Activated naive CD4-positive, alpha-beta T cell treated with anti-CD3 and anti-CD28 coated beads for 36 hours (primary cell): ENCODE measurements around the gene PKN3. TPM values are rescaled to one million over a fixed set of nuclear protein-coding genes. Genes with fewer than 3 reads are reported as not detected.

Experiments used
- CTCF ChIA-PET: fragments of 350-600 bp; sonication (Branson Sonifier 250); formaldehyde crosslinking; loops from one replicate; lab custom pipeline; 2021; ENCODE audit warnings: antibody characterized with exemption; lab: Charles Lee
- DNase-seq: peaks from one replicate; pipeline ENCODE4 v3.0.0-alpha.2; 2020
- H3K27ac Mint-ChIP-seq: one replicate; pipeline ENCODE4 v1.8.0; 2021; ENCODE audit warnings: mild to moderate bottlenecking, mixed read lengths
- H3K27me3 Mint-ChIP-seq: one replicate; pipeline ENCODE4 v1.8.0; 2021; ENCODE audit warnings: low read depth, mixed read lengths
- H3K36me3 Mint-ChIP-seq: one replicate; pipeline ENCODE4 v1.8.0; 2021; ENCODE audit warnings: low read depth, mixed read lengths
- H3K4me1 Mint-ChIP-seq: one replicate; pipeline ENCODE4 v1.8.0; 2021; ENCODE audit warnings: low read depth, mixed read lengths
- H3K4me3 Mint-ChIP-seq: one replicate; pipeline ENCODE4 v1.8.0; 2021; ENCODE audit warnings: mild to moderate bottlenecking, moderate library complexity, mixed read lengths
- H3K9me3 Mint-ChIP-seq: one replicate; pipeline ENCODE4 v1.8.0; 2021; ENCODE audit warnings: mixed read lengths
- intact Hi-C: fragments of 100-400 bp; cut with micrococcal nuclease; formaldehyde crosslinking; loops from one replicate; pipeline ENCODE4 v1.15.1; 2023
- total RNA-seq, 2 experiments: library from RNA; stranded (reverse); gene quantifications; one replicate each; pipeline ENCODE4 v1.2.3, GENCODE V29; 2021

The PKN3 gene
- total RNA-seq, 2 experiments from 2014 or later: 6.3 to 7.3 TPM

- Mint-ChIP-seq H3K4me1 (peaks cover 28% of the 10 kb centered on the region), H3K4me3 (peak overlapping the region; percentile 97), H3K9me3 (no peaks in the 10 kb centered on the region), H3K27me3 (no peaks in the 10 kb centered on the region), H3K36me3 (peaks cover 2% of the 10 kb centered on the region), H3K27ac (peak overlapping the region; percentile 94)
- DNase-seq: no peak
- intact Hi-C loops: loop anchor here (5.0 kb wide), 1 partner anchor 65 kb away; the partner anchor contains the start of gene TBC1D13
- CTCF ChIA-PET: no interaction called here
These were observed 20.4 kb downstream of the PKN3 start for GRCh38 chr9:128722380-128723351.

- CTCF ChIA-PET: interaction anchor here (1.2 to 1.6 kb wide), 2 partner anchors 65 to 154 kb away, joined by 3 read pairs; no protein-coding TSS in a partner anchor
- Mint-ChIP-seq H3K27ac (peak overlapping the region; percentile 94), H3K27me3 (no peaks in the 10 kb centered on the region), H3K9me3 (no peaks in the 10 kb centered on the region), H3K36me3 (peaks cover 2% of the 10 kb centered on the region), H3K4me1 (peaks cover 28% of the 10 kb centered on the region), H3K4me3 (peak overlapping the region; percentile 97)
- peak; percentile 16 for DNase-seq
- intact Hi-C loops: loop anchor here (5.0 kb wide), 1 partner anchor 64 kb away; the partner anchor contains the start of gene TBC1D13
These were observed 21.1 kb downstream of the PKN3 start for GRCh38 chr9:128723352-128723865.

- peak within 1 kb of the TSS; percentile 97 for H3K4me3 Mint-ChIP-seq
- peak within 1 kb of the TSS; percentile 94 for H3K27ac Mint-ChIP-seq
- no peaks in the 10 kb centered on the region for H3K9me3 Mint-ChIP-seq
- peak; percentile 100 for DNase-seq
- peaks cover 2% of the 10 kb centered on the region for H3K36me3 Mint-ChIP-seq
- peaks cover 28% of the 10 kb centered on the region for H3K4me1 Mint-ChIP-seq
- intact Hi-C loops: loop anchor here (1.0 to 5.0 kb wide), 9 partner anchors 22 to 448 kb away; partner anchors contain the start of genes DOLK, DYNC2I2, GOLGA2 and MIGA2
- H3K27me3 Mint-ChIP-seq: no peaks in the 10 kb centered on the region
- CTCF ChIA-PET: interaction anchor here (0.9 to 2.0 kb wide), 5 partner anchors 9 to 153 kb away, joined by 3 to 5 read pairs (median 3); partner anchors contain the start of gene PKN3
These were observed 21.8 kb downstream of the PKN3 start, which contains the start of gene ZDHHC12 for GRCh38 chr9:128723866-128724743. Gene ZDHHC12 (minus strand): TSS chr9:128724127. CDS start chr9:128724093, 34 bp downstream.

- Mint-ChIP-seq H3K9me3 (no peaks in the 10 kb centered on the region), H3K27ac (peak overlapping the region; percentile 86), H3K36me3 (peaks cover 2% of the 10 kb centered on the region), H3K27me3 (no peaks in the 10 kb centered on the region), H3K4me1 (peaks cover 28% of the 10 kb centered on the region), H3K4me3 (peak overlapping the region; percentile 97)
- peak; percentile 69 for DNase-seq
- intact Hi-C loops: loop anchor here (1.0 to 5.0 kb wide), 9 partner anchors 22 to 448 kb away; partner anchors contain the start of genes DOLK, DYNC2I2, GOLGA2 and MIGA2
- CTCF ChIA-PET: interaction anchor here (0.9 to 2.0 kb wide), 4 partner anchors 9 to 152 kb away, joined by 3 to 5 read pairs (median 4); partner anchors contain the start of gene PKN3
These were observed 22.5 kb downstream of the PKN3 start for GRCh38 chr9:128724744-128725211.

GRCh38 chr9:128727640-128728248, 25.4 kb downstream of the PKN3 start:
- H3K9me3 Mint-ChIP-seq: no peaks in the 10 kb centered on the region
- no peak overlapping the region for H3K27ac Mint-ChIP-seq
- DNase-seq: no peak
- no peaks in the 10 kb centered on the region for H3K27me3 Mint-ChIP-seq
- H3K4me3 Mint-ChIP-seq: no peak overlapping the region
- H3K36me3 Mint-ChIP-seq: peaks cover 2% of the 10 kb centered on the region
- intact Hi-C loops: no loop called here
- H3K4me1 Mint-ChIP-seq: peaks cover 21% of the 10 kb centered on the region
- CTCF ChIA-PET: no interaction called here

GRCh38 chr9:128728298-128728697, 26.0 kb downstream of the PKN3 start:
- CTCF ChIA-PET: interaction anchor here (0.7 kb wide), 1 partner anchor 15 kb away, joined by 3 read pairs; no protein-coding TSS in a partner anchor
- no peak overlapping the region for H3K27ac Mint-ChIP-seq
- H3K9me3 Mint-ChIP-seq: no peaks in the 10 kb centered on the region
- H3K4me1 Mint-ChIP-seq: peaks cover 16% of the 10 kb centered on the region
- H3K4me3 Mint-ChIP-seq: no peak overlapping the region
- H3K36me3 Mint-ChIP-seq: peaks cover 2% of the 10 kb centered on the region
- H3K27me3 Mint-ChIP-seq: no peaks in the 10 kb centered on the region
- DNase-seq: no peak
- intact Hi-C loops: no loop called here

- DNase-seq: no peak
- no peaks in the 10 kb centered on the region for H3K9me3 Mint-ChIP-seq
- CTCF ChIA-PET: no interaction called here
- H3K4me1 Mint-ChIP-seq: peaks cover 11% of the 10 kb centered on the region
- no peak overlapping the region for H3K27ac Mint-ChIP-seq
- H3K27me3 Mint-ChIP-seq: no peaks in the 10 kb centered on the region
- intact Hi-C loops: no loop called here
- H3K4me3 Mint-ChIP-seq: no peak overlapping the region
- H3K36me3 Mint-ChIP-seq: no peaks in the 10 kb centered on the region
These were observed 27.0 kb downstream of the PKN3 start for GRCh38 chr9:128729302-128729701.

GRCh38 chr9:128729766-128730517, 27.6 kb downstream of the PKN3 start:
- H3K4me3 Mint-ChIP-seq: no peak overlapping the region
- peaks cover 6% of the 10 kb centered on the region for H3K4me1 Mint-ChIP-seq
- no peaks in the 10 kb centered on the region for H3K27me3 Mint-ChIP-seq
- CTCF ChIA-PET: no interaction called here
- intact Hi-C loops: no loop called here
- H3K36me3 Mint-ChIP-seq: no peaks in the 10 kb centered on the region
- no peak overlapping the region for H3K27ac Mint-ChIP-seq
- no peak for DNase-seq
- H3K9me3 Mint-ChIP-seq: no peaks in the 10 kb centered on the region

- no peaks in the 10 kb centered on the region for H3K36me3 Mint-ChIP-seq
- peaks cover 2% of the 10 kb centered on the region for H3K4me1 Mint-ChIP-seq
- H3K4me3 Mint-ChIP-seq: no peak overlapping the region
- no peaks in the 10 kb centered on the region for H3K27me3 Mint-ChIP-seq
- intact Hi-C loops: no loop called here
- CTCF ChIA-PET: no interaction called here
- H3K9me3 Mint-ChIP-seq: no peaks in the 10 kb centered on the region
- H3K27ac Mint-ChIP-seq: no peak overlapping the region
- DNase-seq: no peak
These were observed 28.8 kb downstream of the PKN3 start for GRCh38 chr9:128731093-128731492.

GRCh38 chr9:128731691-128732090, 29.4 kb downstream of the PKN3 start:
- peaks cover 2% of the 10 kb centered on the region for H3K4me1 Mint-ChIP-seq
- no peak overlapping the region for H3K27ac Mint-ChIP-seq
- no peak for DNase-seq
- CTCF ChIA-PET: no interaction called here
- H3K4me3 Mint-ChIP-seq: no peak overlapping the region
- H3K9me3 Mint-ChIP-seq: no peaks in the 10 kb centered on the region
- intact Hi-C loops: no loop called here
- H3K36me3 Mint-ChIP-seq: no peaks in the 10 kb centered on the region
- H3K27me3 Mint-ChIP-seq: no peaks in the 10 kb centered on the region
